ENCODE results near the gene DLG2.

DNA sequence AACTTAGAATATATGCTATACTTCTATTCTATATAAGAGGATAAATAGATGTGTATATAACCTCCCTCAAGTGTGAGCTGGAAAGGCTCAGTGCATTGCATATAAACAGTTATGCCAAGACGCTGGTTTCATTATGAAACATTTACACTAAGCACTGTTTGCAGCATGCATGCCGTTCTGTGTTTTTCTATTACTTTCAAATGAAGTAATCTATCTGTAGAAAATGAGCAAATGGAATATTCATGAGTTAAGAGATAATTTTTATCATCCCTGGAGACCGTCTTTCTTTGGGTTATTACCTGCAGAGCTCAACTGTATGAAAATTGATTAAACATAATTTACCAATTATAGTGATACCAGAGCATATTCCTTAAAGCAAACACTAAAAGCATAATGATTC is 1415.2 kb downstream of the DLG2 start:
- TF ChIP-seq, protein P1, sequence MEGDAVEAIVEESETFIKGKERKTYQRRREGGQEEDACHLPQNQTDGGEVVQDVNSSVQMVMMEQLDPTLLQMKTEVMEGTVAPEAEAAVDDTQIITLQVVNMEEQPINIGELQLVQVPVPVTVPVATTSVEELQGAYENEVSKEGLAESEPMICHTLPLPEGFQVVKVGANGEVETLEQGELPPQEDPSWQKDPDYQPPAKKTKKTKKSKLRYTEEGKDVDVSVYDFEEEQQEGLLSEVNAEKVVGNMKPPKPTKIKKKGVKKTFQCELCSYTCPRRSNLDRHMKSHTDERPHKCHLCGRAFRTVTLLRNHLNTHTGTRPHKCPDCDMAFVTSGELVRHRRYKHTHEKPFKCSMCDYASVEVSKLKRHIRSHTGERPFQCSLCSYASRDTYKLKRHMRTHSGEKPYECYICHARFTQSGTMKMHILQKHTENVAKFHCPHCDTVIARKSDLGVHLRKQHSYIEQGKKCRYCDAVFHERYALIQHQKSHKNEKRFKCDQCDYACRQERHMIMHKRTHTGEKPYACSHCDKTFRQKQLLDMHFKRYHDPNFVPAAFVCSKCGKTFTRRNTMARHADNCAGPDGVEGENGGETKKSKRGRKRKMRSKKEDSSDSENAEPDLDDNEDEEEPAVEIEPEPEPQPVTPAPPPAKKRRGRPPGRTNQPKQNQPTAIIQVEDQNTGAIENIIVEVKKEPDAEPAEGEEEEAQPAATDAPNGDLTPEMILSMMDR (IDR thresholded peaks at IDR 0.05), result no peak
- TF ChIP-seq POLR2A (IDR thresholded peaks at IDR 0.05), result no peak
- no peak for TF ChIP-seq POLR2AphosphoS5 (IDR thresholded peaks at IDR 0.05)

Measured in sigmoid colon (tissue), 4 donors.